Stimulated activated CD8-positive, alpha-beta memory T cell treated with anti-CD3 and anti-CD28 coated beads, Interleukin-7, amount 100 ng/mL, for 48 hours (primary cell): Measurements from ENCODE around the gene HTR4.
"Not testable (repeated sequence)": the region's sequence is repeated elsewhere in the genome, so short reads cannot be mapped to it uniquely, and the experiment has no call there.

Experiments
- DNase-seq, 2 donors: peaks; one replicate each; pipeline ENCODE4 v3.0.0-alpha.2; 2020; ENCODE audit warnings: low read depth in 1 of 2; ENCODE audit errors: extremely low read depth in 1 of 2

HTR4 gene

DNA sequence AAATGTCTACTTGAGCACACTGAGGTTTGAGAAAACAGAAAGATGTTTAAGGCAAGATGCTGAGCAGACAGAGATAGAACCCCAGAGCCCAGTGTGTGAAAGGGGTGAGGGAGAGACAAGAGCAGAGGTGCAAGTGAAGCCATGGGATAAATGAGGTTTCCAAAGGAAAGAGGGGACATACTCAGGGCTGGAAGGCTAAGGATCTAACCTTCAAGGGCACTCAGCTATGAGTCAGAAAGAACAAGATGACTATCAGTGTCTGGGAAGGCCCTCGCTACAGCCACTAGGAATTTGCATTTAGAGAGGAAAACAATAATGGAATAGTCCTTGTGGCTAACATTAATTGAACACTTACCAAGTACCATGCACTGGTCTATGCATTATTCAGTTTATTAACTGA, 113.7 kb downstream of the HTR4 start:
- DNase-seq = no peak

DNA sequence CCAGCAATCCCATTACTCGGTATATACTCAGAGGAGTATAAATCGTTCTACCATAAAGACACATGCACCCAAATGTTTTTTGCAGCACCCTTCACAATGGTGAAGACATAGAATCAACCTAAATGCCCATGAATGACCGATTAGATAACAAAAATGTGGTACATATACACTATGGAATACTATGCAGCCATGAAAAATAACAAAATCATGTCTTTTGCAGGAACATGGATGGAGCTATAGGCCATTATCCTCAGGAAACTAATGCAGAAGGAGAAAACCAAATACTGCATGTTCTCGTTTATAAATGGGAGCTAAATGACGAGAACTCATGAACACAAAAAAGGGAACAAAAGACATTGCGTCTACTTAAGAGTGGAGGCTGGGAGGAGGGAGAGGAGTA, 114.5 kb downstream of the HTR4 start:
- no peak for DNase-seq

DNA sequence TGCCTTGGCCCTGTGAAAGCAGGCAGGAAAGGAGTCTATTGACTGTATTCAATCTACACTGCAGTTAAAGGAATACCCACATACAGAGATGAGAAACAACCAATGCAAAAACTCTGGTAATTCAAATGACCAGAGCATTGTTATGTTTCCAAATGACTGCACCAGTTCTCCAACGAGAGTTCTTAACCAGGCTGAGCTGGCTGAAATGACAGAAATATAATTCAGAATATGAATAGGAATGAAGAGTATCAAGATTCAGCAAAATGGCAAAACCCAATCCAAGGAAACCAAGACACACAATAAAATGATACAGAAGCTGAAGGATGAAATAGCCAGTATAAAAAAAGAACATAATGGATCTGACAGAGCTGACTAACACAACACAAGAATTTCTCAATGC, 119.1 kb downstream of the HTR4 start:
- DNase-seq = no peak

DNA sequence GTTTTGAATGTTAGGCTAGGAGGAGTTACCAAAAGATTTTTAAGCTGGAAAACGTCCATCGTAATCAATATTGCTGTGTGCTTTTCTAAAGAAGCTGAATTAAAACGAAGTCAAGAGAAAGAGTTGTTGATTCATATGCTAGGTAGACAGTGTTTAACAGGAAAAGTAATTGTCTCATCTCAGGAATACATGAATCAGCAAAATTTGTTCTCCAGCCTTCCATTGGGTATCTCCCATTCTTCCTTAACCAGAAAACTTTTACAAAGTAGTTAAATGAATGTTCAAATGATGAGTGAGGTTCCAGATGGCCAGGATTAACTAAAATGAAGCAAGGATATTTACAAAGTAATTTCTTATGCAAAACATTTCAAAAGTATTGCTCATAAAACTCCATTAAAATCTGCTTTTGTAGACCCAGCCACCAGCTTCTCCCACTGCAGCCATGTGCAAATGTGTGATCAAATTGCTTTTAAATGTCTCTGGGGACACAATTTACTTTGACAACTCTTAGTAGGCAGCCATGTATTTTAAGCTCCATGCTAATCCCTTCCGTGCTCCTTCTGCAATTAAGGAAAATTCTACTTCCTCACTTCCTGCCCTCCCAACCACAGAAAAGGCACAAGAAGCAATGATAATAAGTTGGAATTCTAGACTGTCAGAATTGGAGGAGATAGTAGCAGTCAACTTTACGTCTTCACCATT, 121.2 kb downstream of the HTR4 start:
- no peak for DNase-seq

DNA sequence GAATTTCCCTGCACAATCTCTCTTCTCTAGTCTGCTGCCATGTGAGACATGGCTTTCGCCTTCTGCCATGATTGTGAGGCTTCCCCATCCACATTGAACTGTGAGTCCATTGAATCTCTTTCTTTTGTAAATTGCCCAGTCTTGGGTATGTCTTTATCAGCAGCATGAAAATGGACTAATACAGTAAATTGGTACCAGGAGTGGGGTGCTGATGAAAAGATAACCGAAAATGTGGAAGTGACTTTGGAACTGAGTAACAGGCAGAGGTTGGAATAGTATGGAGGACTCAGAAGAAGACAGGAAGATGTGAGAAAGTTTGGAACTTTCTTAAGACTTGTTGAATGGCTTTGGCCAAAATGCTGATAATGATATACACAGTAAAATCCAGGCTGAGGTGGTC, 124.9 kb downstream of the HTR4 start:
- DNase-seq = not testable (repeated sequence)

DNA sequence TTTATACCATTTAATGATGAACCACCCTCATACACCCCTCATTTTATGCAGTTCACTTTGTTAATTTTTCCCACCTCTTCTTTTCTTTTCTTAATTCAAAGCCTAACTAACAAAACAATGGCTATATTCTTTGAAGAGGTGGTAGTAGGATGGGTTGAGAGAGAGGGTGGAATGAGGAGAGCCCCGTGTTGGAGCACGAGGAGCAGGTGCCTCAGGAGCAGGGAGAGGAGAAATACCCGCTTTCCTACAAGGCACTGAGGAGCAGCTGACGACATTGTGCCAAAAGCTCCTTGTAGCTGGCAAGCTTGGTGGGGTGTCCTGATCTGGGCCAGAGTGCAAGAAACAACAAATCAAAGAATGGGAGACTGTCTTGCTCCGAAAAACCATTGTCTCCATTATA, 129.6 kb downstream of the HTR4 start:
- no peak for DNase-seq

DNA sequence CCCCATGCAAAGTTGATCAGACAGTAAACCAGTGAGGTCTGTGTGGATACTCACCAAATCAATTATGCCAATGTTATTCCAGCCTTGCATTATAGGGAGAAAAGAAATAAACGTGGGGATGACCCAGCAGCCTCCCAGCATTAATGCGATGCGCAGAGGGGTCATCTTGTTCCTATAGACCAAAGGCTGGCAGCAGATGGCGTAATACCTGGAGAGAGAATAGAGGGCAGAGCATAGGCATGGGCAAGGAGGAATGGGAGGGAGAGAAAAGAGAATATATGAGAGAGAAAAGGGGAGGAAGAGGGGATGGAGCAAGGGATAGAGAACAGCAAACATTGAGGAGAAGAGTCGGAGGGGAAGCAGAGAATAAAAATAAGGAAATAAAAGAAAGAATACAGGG, 131.2 kb downstream of the HTR4 start:
- no peak for DNase-seq

DNA sequence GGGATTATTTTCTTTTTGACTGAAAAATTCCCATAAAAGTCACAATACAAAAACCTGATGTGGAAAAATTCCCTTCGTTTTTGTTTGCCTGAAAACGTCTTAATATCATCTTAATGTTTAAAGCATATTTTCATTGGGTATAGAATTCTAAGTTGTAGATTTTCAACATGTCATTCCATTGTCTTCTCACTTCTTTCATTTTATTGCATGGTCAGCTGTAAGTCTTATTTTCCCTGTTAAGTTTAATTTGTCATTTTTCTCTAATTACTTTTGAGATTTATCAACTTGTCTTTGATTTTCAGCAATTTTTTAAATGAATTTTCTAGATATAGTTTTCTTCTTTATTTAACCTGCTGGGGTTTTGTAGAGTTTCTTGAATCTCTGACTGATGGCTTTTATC, 138.9 kb downstream of the HTR4 start:
- DNase-seq = no peak

DNA sequence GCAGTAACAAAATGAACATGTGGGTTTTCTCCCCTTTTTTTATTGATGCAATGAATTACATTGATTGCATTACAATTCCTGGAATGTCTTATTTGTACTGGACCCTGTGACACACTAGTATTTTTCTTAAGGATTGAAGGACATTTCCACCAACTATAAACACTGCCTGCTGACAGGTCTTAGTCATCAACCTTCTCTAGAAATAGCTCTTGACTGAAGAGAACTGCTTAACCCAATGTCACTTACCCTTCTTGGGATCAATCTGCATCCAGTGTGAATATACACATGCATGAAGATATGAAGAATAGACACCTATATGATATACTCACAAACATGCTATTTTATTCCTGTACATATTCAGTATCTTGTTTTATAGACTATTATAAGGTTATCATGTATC, 140.0 kb downstream of the HTR4 start:
- no peak for DNase-seq

DNA sequence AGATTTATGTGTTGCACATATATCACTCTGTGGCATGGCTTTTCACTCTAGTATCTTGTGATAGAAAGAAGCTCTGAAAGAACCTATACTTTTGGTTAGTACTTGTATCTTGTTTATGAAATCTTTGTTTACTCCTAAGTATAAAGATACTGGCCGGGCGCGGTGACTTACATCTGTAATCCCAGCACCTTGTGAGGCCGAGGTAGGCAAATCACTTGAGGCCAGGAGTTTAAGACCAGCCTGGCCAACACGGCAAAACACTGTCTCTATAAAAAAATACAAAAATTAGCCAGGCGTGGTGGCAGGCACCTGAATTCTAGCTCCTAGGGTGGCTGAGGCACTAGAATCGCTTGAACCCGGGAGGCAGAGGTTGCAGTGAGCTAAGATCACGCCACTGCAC, 141.8 kb downstream of the HTR4 start:
- no peak for DNase-seq

DNA sequence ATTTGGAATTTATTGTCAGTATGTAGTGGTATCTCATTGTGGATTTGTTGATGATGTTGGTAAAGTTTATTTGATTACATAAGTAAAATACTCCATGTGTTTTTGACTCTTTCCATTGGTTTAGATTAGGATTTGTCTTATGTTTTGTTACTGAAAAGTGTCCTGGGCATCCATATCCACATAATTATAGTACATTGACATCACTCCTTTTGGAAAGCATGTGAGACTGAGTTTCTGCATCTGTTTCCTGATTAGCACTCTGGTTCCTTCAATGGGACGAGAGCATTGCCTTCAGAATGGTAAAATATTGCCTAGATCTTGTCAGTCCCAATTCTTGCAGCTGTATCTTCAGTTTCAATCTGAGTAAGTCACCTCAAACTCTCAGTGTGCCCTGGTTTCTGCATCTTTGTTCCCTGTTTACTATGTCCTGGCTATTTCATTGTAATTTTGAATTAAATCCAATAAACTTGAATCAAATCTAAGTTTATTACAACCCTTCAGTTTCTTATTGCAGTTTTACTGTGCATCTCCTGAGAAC, 142.4 kb downstream of the HTR4 start:
- DNase-seq = no peak

DNA sequence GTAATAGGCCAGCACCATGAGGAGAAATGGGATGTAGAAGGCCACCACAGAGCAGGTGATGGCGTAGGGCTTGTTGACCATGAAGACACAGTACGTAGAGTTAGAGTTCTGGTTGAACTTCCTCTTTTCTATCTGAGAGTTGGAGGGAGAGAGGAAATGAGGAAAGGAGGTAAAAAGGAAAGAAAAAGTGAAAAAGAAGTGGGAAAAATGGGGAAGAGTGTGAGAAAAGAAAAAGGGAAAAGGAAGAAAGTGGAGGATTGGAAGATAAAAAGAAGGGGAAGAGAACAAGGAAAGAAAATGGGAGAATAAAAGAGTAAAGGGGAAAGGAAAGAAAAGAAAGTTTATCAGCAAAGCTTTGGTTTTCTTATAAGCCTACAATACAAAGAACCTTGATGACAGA, 144.4 kb downstream of the HTR4 start:
- no peak for DNase-seq

DNA sequence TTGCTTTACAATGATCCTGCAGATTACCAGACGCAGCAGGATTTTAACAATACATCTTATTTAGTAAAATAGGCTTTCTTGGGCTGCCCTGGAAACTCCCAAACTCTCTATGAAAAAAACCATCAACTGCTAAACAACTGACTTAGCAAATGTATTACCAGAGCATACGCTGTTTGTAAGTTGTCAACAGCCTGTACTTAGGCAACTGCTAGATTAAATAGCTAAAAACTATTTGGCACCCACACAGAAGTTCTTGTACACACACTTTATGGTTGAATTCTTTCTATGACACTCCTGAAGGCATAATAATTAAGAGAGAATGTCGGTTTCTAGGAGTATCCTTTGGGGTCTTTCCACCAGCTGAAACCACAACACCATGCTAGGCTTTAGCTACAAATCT, 146.7 kb downstream of the HTR4 start:
- DNase-seq = no peak

DNA sequence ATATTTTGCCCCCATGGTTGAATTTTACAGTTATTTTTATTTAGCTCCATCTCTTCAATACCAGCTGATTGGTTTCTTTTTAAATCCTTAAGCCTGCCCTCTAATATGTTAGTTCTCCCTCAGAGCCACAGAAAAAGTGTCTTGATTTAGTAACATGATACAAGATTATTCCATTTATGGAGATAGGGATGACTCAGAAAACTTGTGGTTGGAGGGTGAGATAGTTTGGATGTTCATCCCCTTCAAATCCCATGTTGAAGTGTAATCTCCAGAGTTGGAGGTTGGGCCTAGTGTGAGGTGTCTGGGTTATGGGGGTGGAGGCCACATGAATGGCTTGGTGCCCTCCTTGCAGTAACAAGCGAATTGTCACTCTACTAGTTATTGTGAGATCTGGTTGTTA, 154.9 kb downstream of the HTR4 start:
- no peak for DNase-seq

DNA sequence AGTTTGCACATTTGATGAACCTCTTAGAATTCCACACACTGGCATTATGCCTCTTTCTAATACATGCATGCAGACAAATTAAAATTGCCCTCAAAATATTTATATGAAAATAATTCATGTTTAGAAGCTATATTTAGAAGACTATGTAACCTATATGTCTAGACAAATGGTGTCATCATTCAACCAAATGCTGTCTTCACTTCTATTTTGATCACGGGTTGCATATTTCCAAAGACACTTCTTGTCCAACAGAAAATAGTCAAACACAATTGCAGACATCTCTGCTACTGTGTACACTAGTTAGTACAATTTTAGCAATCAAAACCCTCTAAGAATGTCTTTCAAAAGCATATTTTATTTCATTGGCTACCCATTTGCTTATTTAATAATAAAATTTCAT, 156.6 kb downstream of the HTR4 start:
- DNase-seq = no peak

DNA sequence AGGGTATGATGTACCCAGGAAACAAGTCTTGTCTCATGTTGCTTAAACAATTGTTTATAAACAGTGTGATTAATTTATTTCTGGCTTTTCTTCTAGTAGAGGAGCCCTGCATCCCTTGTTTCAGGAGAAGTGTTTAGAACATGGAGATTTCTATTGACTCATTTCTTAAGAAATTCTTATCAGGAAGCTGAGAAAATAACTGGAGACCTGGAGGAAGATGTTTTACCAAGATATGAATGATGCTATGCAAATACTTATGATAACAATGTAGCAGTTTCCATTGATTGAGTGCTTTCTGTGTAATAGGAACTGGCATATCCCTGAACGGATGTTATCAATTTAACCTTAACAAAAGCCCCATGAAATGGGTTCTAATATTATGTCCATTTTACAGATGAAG, 162.0 kb downstream of the HTR4 start:
- no peak for DNase-seq

DNA sequence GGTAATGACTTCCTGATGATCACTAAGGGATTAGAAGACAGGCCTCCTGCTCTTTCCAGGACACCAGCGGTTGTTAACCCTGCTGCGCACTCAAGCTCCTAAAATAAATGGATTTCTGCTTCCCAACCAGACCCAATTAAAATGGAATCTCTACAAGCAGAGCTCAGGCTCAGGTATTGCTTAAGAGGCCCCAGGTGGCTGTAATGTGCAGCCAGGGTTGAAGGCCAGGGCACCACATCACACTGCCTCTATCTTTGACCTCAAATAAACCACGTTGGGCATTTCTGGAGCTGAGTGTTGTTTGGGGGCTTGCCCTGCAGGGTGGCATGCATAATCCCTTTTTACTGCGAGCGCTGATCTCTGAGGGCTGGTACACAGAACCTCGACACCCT, 162.5 kb downstream of the HTR4 start:
- no peak for DNase-seq

DNA sequence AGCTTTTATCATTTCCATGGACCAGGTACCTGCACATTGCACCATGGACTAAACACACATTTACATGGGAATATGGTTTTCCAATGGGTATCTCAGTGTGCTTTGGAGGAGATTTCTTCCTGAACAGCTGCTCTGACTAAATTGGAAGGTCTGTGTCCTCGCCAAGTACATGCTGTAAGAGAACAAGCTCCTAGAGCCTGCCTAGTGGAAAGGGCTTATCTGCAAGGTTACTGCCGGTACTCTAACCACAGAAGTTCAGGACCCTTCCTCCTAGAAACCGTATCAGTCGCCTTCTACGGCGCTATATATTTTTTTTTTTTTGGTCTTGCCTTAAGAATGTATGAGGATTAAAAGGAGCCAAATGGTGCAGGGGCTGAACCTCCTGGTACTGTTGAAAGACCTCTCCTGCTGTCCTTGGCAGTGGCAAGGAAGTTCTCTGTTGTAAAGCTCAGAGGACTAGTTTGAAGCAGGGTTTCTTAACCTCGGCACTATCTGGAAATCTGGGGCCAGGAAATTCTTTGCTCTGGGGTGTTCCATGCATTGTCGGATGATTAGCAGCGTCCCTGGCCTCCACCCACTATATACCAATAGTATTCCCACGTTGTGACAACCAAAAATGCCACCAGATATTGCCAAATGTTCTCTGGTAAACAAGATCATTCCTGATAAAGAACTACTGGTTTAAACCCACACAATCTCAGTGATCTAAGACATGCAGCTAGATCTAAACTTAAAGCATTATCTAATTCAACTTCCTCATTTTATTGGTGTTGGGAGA, 163.1 kb downstream of the HTR4 start:
- DNase-seq = no peak

DNA sequence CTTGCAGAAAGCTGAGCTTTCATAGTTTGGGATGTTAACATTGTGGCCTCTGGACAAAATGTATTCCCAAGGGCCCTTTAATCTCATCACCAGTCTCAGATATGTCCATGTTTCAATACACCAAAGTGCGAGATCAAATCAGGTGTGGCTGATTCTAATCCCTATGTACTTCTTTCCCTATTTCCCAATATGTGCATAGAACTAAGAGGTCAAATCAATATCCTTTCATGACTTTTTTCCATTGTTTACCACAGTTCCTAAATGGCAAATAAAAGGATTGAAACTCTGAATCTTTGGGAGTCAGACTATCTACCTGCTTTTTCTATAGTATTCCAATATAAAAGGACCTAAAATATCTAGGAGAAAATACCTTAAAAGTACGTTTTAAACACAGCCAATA, 165.6 kb downstream of the HTR4 start:
- no peak for DNase-seq

DNA sequence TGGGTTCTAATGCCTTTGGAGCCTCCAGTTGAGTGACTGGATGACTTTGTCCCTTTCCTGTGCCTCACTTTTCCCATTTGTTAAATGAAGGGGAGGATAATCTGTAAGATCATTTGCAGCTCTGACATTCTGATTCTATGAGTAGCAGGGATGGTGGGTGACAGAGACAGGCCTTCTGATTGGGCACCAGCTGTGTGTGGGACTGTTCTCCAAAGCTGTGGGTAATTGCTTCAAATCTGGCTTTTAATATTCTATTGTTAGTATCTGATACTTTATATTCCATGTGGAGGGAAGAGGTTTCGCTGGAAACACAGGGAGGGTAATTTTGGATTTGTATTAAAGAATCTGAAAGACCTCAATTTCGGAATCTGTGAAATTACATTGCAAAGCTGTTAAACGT, 167.9 kb downstream of the HTR4 start:
- DNase-seq = no peak

DNA sequence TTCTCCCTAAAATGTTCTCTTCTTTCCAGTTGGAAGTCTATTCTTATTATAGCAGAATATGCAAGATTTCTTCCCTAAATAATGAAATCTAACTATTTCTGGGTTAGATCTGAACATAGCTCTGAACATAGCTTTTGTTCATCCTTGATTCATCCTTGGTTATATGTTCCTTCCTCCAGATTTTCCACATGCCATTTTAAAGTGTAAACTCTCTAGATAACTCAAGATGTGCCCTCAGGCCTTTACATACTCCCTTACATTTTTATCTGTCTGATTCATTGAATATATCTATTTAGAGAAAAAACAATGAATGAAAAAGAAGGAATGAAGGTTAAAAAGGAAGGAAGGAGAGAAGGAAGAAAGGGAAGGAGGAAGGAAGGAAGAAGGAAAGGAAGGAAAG, 169.7 kb downstream of the HTR4 start:
- no peak for DNase-seq

DNA sequence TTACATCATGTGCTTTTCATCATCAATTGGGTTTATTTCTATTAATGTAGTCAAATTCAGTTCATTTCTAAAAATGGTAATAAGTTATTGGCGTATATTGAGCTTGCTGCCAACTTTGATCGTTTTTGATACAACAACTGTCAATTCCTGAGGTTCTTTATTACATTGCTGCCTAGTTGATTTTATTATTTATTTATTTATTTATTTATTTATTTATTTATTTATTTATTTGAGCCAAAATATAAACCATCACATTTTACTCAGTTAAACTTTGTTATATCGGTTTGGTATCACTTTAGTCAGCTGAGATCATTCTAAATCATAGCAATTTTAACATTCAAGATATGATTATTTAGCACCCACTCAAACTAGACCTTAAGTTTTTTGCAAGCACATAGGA, 170.6 kb downstream of the HTR4 start:
- no peak for DNase-seq
